Tongue (tissue), 2 donors: ENCODE results near the gene OR4D5. TPM values are rescaled to one million over a fixed set of nuclear protein-coding genes. Genes with fewer than 3 reads are reported as not detected.

Experiments
- DNase-seq: peaks from one replicate; pipeline ENCODE4 v3.0.0-alpha.2; 2015
- total RNA-seq: library from RNA; depleted of rRNA; stranded (reverse); fragments of >200 nt; gene quantifications from one replicate; pipeline ENCODE4 v1.2.3, GENCODE V29; 2014

OR4D5 gene
- not detected for total RNA-seq

DNA sequence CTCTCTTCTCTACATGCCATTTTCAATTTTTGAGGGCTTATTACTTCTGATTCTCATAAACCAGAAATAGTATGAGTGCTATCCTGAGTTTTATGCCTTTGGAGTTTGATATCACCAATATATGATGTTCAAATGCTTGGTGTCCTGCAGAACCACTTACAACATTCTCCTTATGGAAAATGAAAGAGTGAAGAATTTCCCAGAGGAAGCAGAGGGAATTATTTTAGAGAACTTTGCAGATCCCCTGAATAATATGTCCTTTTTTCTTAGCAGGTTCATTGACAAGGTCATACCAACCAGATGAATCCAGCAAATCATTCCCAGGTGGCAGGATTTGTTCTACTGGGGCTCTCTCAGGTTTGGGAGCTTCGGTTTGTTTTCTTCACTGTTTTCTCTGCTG is at the start of gene OR4D5:
TSS of gene OR4D5 (plus strand) at position 301 of the 400 bp plus-strand sequence. CDS start at position 301, 0 bp downstream.
- no peak for DNase-seq

DNA sequence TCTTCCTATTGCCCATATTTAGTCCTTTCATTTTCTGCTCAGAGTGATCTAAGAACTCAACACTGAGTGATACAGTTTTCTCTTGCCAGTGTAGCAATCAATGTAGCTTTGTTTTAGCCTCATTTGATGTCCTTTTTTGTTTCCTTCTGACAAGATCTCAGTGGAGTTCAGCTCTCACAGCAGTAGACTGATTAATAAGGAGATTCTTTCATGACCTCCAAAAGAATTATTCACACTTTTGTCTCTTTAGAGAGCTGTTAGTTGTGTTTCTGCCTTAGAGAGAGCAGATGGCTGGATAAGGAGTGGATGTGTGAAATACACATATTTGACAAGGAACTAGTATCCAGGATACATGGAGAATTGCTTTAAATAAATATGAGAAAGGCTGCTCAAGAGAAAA is 47.4 kb upstream of the OR4D5 start:
- no peak for DNase-seq

DNA sequence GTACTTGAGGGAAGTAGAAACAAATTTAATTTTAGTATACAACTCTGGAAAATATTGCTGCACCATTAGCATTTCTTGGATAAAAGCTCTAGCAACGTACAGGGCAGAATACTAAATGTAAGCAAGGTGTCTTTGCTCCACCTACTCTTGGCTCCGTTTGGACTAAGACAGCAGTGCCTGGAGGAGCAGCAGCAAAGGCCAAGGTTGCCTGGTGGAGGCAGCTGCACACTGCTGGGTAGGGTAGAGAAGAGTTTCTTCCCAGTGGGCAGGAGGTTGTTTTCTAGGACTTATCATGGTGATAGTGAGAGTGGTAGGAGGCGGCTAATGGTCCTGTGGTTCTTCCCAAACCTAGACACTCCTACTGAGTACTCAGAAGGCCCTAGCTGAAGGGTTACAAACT is 39.6 kb upstream of the OR4D5 start:
- DNase-seq = no peak

DNA sequence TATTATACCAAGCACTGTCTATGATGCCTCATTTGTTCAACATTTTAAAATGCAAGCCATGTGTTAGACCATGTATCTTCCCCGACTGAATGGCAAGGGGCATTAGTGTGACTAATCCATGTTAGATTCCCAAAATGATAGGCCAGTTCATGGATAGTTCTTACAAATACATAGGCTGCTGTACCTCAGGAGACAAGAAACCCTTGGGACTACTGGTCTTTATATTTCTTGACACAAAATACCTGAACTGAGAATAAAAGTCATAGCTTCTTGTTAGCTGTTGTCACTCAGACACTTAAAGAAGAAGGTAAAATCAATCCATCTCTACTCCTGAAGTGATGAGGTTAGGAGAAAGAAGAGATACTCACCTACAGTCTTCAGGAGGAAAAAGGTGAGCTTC is 37.5 kb upstream of the OR4D5 start, which contains the start of gene OR8D4:
TSS of gene OR8D4 (plus strand) at position 301 of the 400 bp plus-strand sequence. CDS start 4,265 bp downstream, outside the sequence.
- DNase-seq = no peak

DNA sequence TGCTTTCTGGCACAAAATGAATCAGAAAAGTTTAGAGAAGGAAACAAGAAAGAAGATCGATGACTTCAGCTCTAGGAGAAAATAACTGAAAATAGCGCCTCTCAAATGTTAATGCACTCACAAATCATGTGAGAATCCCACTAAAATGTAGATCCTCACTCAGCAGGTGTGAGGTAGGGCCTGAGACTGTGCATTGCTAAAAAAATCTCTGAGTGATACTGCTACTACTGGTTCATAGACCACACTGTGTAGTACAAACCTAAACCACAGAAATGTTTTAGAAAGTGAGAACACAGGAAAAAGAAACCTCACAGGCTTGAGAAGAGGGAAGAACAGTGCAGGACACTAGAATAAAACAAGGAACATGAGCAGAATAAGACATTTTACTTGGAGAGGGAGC is 35.5 kb upstream of the OR4D5 start:
- no peak for DNase-seq

DNA sequence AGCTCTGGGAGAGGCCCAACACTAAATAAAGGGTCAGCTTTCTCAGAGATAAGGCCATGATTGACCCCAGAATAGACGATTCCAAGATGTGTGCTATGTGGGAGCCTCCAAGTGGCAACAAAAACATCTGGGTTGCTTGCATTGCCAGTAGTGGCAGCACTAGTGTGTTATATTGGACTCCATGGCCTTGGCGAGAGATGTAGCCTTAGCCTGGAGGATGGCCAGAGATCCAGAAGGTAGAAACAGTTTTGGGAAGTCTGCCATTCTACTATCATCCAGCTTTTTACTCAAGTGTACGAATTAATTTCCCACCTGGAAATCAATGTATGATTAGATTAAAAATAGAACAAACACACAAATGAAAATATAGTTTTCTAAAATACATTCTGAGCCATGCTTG is 34.5 kb upstream of the OR4D5 start:
- DNase-seq = no peak

DNA sequence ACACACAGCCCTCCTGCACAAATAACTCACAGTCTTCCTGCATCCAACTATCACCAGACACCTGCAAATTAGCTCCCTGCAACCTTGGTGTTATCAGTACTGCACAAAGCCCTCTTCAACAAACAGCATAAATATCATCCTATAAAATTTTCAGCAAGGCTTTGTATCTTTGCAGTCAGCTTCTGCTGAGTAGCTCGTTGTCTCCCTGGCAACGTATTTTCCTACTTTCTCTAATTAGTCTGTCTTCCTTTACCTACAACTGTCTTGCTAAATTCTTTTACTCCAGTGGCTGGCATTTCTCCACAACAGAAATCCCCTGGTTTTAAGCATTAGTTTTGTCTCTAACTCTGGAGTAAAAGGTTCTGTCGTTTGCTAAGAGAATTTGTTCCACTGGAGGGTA is 33.6 kb upstream of the OR4D5 start:
- DNase-seq = no peak

DNA sequence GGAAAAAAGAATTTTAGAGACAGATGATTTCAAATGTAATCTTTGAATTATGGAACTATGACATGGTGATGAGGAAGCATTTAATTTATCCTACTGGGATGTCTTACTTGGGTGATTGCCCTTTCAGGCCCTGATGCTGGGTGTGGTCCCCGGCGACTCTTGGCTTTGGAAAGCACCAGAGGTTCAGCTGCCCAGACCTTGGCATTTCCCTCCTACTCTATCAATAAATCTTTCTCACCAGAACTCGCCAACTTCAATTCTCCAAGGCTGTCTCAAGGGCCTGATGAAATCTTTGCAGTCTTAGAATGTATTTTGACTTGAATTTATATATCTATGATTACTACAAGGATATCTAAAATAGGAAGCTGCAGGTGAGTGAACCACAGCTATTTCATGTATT is 18.5 kb upstream of the OR4D5 start:
- no peak for DNase-seq

DNA sequence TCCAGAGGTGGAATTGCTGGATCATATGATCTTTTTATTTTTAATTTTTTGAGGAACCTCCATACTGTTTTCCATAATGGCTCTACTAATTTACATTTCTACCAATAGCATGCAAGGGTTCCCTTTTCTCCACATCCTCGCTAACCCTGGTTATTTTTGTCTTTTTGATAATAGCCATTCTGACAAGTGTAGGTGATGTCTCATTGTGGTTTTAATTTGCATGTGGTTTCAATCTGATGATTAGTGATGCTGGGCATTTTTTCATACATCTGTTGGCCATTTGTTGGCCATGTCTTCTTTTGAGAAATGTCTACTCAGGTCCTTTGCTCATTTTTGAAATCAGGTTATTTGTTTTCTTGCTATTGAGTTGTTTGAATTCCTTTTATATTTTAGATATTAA is 15.4 kb upstream of the OR4D5 start:
- no peak for DNase-seq

DNA sequence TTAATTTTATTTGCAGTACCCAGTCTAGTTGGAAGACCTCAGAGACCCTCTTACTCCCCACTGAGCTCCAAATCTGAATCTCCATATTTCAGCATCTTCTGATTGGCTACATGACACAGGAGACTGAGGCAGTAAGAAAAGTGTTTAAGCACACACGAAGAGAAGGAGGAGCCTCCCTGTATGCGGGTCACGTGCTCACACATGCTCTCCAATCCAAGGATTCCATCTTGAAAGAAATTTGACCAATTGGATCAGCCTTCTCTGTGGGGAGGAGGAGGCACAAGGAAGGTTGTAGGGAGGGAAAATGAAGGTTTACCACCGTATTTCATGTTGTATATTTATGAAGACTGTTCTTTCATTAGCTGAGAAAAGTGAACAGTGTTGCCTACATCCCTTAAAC is 3.0 kb downstream of the OR4D5 start:
- DNase-seq = no peak

DNA sequence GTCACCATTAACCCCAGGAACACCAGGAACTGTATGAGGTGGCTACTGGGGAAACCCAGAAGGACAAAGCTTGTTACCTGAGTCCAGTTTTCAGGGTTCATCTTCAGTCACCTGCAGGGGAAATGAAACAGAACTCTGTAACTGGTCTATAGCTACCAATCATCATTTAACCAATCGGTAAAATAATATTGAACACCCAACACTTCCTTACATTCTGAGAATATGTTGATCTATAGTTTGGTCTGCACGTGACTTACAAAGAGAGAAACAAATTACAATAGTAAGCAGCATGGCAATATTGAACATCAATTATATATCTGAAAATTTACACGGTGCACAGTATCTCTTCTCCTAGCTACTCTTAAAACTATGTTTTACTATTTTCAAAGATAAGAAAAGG is 4.3 kb downstream of the OR4D5 start, which contains the start of gene OR6T1:
TSS of gene OR6T1 (minus strand) at position 101 of the 400 bp plus-strand sequence. CDS start at position 101, 0 bp downstream.
- no peak for DNase-seq

DNA sequence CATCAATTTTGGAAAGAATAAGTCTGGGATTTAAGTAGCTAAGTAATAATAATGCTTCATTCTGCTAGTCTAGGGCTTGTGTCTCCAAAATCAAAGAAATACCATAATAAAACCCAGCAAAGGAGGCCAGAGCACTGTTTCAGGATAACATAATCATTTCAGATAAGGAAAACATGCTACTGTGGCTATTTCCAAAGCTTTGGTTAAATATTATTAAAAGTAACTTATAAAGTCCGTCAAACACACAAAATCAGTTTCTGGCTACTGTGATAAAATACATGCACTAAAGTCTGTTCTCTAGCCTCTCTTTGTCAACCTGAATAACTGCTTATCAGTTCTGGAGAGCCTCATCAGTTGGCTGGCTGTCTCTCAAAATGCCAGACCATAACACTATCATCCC is 5.7 kb downstream of the OR4D5 start:
- no peak for DNase-seq

DNA sequence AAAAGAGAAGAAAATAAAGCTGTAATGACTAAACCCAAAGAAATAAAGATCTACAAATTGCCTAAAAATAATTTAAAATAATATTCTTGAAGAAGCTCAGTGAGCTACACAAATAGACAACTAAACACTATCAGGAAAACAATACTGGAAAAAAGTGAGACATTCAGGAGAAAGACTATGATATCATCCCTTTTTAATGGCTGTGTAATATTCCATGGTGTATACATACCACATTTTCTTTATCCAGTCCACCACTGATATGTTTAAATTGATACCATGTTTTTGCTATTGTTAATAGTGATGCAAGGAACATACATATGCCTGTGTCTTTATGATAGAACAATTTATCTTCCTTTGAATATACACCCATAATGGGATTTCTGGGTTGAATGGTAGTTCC is 17.3 kb downstream of the OR4D5 start:
- DNase-seq = no peak

DNA sequence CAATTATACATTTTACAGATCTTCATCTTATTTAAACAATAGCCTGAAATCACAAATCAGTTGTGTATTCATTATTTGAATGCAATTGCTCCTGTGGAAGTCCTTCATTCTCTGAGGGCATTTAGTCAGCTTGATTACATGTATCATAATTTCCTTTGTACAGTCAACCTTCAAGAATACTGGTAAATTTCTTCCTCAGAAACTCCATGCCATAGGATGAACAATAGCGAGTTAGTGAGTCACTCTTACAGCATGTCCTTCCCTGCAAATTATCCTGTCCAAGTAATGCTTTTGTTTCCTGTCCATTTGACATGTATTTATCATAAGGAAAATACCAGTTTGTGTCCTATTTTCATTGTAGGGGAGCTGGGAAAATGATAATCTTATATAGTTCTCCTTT is 34.4 kb downstream of the OR4D5 start:
- no peak for DNase-seq

DNA sequence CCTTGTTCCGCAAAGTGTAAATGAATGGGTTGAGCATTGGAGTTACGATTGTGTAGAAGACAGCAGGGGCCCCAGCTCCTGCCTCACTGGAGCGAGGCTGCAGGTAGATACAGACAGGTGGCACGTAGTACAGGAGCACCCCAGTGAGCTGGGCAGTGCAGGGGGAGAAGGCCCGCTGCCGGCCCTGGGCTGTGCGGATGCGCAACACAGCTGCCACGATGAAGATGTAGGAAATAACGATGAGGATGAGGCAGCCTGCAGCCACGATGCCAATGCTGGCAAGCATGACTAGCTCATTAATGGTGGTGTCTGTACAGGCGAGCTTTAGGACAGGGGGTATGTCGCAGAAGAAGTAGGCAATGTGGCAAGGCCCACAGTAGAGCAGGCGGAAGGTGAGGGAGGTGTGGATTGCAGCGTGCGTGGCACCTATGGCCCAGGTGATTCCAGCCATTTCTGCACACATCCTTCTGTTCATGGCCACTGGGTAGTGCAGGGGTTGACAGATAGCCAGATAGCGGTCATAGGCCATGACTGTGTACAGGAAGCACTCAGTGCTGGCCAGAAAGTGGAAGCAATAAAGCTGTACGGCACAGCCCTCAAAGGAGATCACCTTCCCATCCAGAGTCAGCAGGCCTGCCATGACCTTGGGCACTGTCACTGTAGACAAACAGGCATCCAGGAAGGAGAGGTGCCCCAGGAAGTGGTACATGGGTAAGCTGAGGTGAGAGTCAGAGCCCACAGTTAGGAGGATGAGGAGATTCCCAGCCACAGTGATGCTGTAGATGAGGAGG is 37.5 kb downstream of the OR4D5 start:
- DNase-seq = no peak

DNA sequence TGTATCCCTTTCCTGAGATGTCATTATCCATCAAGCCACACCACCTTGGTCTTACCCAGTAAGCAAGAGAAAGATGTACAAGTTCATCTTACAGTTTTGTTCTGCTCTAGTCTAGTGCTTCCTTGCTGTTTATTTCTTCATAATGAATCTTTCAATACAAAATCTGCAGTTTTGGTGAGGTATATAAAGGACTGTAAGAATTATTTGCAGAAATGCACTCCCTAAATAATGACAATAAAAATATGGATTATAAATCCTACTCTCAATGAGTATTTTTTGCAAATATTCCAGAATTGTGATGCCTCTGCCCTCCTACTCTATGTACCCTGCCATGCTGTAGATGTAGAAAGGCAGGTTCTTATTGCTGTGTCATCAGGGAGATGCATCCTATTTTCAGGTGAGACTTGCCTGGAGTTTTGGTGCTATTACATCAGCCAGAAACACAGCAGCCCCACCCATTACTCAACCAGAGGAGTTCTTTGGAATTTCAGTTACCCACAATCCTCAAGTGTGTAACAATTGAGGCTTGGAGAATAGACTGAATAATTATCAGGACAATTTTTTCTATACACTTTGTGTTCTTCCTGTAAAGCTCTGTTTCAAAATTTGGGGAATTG is 38.4 kb downstream of the OR4D5 start, which contains the start of gene OR10S1:
TSS of gene OR10S1 (minus strand) at position 51 of the 617 bp plus-strand sequence. CDS start 117 bp downstream, outside the sequence.
- DNase-seq = no peak

DNA sequence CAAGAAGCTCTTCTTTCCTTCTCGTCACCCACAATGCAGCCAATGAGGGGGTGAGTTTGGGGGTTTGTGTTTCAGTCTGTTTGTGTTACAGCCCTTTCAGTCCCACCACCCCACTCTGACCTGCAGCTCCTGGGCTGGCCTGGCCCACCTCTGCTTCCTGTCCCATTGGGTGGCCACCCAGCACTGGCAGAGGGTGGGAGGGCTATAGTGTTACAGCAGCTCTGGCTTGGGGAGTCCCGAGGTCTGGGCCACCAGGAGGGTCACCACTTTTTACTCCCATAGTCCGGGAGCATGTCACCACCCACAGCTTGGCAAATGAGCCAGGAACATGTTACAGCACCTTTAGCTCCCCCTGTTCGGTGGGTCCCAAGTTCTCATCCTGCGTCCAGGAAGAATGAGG is 39.9 kb downstream of the OR4D5 start:
- DNase-seq = no peak

Other genes starting within 250 kb of the OR4D5 start
- 18.2 TPM for gene ZNF202, start 198.0 kb upstream of the OR4D5 start, total RNA-seq
- gene OR6X1, start 185.1 kb upstream of the OR4D5 start, total RNA-seq = not detected
- gene OR6M1, start 133.3 kb upstream of the OR4D5 start, total RNA-seq = not detected
- gene TMEM225, start 53.9 kb upstream of the OR4D5 start, total RNA-seq = not detected
- gene OR8D4, start 37.5 kb upstream of the OR4D5 start, total RNA-seq = 0.21 TPM
- gene OR6T1, start 4.2 kb downstream of the OR4D5 start, total RNA-seq = not detected
- gene OR10S1, start 38.2 kb downstream of the OR4D5 start, total RNA-seq = not detected
- gene OR10G6, start 55.5 kb downstream of the OR4D5 start, total RNA-seq = not detected
- gene OR10G4, start 73.4 kb downstream of the OR4D5 start, total RNA-seq = not detected
- not detected for gene OR10G9, start 83.4 kb downstream of the OR4D5 start, total RNA-seq
- not detected for gene OR10G8, start 87.2 kb downstream of the OR4D5 start, total RNA-seq
- not detected for gene OR10G7, start 101.7 kb downstream of the OR4D5 start, total RNA-seq
- 110 TPM for gene VWA5A, start 175.8 kb downstream of the OR4D5 start, total RNA-seq
- gene OR10D3, start 243.7 kb downstream of the OR4D5 start, total RNA-seq = 0.31 TPM